Colonic mucosa (tissue), 4 donors: ENCODE measurements around the gene HBS1L. TPM values are rescaled to one million over a fixed set of nuclear protein-coding genes. Genes with fewer than 3 reads are reported as not detected.

Experiments
- DNase-seq: peaks from one replicate; pipeline ENCODE4 v3.0.0-alpha.2; 2020
- H3K27ac ChIP-seq: fragments of 200-600 bp; one replicate; pipeline ENCODE4 v1.8.0; 2021
- H3K27me3 ChIP-seq: fragments of 200-600 bp; one replicate; pipeline ENCODE4 v1.8.0; 2021
- H3K36me3 ChIP-seq: fragments of 200-600 bp; one replicate; pipeline ENCODE4 v1.8.0; 2021
- H3K4me1 ChIP-seq: fragments of 200-600 bp; one replicate; pipeline ENCODE4 v1.8.0; 2021; ENCODE audit warnings: mild to moderate bottlenecking
- H3K4me3 ChIP-seq: fragments of 200-600 bp; one replicate; pipeline ENCODE4 v1.8.0; 2021
- H3K9ac ChIP-seq, 2 donors: one replicate each; pipeline ENCODE4 v1.7.0; 2013; ENCODE audit warnings: control low read depth in 2 of 2, low read depth in 2 of 2, low read length in 2 of 2
- H3K9me3 ChIP-seq: fragments of 200-600 bp; one replicate; pipeline ENCODE4 v1.8.0; 2021
- intact Hi-C: fragments of 100-400 bp; cut with DNase I; formaldehyde crosslinking; loops from one replicate; pipeline ENCODE4 v1.14.1; 2022
- total RNA-seq, 2 donors: library from RNA; stranded (reverse); fragmentation: NEBNext Ultra II Directional in 1 of 2; extraction: Animal tissue kit (Norgen Biotek cat#: 25700) in 1 of 2; gene quantifications; one replicate each; pipeline ENCODE4 v1.2.1, GENCODE V29; 2021
- TF ChIP-seq, protein P1 (sequence below): fragments of 200-600 bp; IDR thresholded peaks from one replicate; pipeline ENCODE4 v1.8.0; 2022; ENCODE audit warnings: antibody characterized with exemption, mild to moderate bottlenecking
- donor health status: healthy.
- donor health status: DM: no; HTN: no; CAD: no.
- donor health status: DM: no; HTN: no; CAD: no.

The HBS1L gene
- total RNA-seq, 2 donors from 2014 or later = 58.1 to 59.7 TPM

DNA sequence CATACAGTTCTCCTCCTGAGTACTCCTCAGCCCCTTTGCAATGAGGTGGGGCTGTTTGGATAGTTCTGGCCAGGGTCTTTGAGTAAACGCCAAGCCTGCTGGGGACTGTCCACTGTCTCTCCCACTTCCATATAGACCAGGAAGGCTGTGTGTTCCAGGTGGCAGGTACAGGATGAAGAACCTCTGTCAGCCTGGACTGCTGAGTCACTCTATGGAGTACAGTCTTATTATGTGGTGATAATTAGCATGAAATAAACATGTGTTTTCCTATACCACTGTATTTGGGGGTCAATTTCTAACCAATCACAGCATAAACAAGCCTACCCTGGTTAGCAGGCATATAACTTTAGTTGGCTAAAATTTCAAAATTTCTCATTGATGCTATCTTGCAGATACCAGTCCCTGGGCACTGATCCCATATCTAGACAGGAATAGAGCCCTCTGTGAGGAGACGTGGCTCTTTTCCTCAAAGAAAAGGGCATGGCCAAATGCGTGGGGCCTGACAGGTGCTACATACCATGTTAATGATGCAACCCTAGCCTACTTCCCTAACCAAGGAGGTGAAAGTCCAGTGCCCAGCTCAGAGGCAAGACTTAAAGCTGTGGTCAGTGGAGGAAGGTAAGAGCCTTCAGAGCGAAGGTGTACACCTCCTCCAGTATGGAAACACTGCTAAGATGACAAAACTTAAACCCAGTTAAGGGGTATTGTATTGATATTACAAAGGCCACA lies 100.2 kb downstream of the HBS1L start:
- no peak overlapping the region for H3K9ac ChIP-seq
- no peak for DNase-seq
- H3K4me1 ChIP-seq = peaks cover 7% of the 10 kb centered on the region
- H3K9me3 ChIP-seq = no peaks in the 10 kb centered on the region
- no peaks in the 10 kb centered on the region for H3K27me3 ChIP-seq
- no peaks in the 10 kb centered on the region for H3K36me3 ChIP-seq
- intact Hi-C loops = no loop called here
- no peak overlapping the region for H3K27ac ChIP-seq
- TF ChIP-seq, protein P1, sequence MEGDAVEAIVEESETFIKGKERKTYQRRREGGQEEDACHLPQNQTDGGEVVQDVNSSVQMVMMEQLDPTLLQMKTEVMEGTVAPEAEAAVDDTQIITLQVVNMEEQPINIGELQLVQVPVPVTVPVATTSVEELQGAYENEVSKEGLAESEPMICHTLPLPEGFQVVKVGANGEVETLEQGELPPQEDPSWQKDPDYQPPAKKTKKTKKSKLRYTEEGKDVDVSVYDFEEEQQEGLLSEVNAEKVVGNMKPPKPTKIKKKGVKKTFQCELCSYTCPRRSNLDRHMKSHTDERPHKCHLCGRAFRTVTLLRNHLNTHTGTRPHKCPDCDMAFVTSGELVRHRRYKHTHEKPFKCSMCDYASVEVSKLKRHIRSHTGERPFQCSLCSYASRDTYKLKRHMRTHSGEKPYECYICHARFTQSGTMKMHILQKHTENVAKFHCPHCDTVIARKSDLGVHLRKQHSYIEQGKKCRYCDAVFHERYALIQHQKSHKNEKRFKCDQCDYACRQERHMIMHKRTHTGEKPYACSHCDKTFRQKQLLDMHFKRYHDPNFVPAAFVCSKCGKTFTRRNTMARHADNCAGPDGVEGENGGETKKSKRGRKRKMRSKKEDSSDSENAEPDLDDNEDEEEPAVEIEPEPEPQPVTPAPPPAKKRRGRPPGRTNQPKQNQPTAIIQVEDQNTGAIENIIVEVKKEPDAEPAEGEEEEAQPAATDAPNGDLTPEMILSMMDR = no peak
- no peak overlapping the region for H3K4me3 ChIP-seq

DNA sequence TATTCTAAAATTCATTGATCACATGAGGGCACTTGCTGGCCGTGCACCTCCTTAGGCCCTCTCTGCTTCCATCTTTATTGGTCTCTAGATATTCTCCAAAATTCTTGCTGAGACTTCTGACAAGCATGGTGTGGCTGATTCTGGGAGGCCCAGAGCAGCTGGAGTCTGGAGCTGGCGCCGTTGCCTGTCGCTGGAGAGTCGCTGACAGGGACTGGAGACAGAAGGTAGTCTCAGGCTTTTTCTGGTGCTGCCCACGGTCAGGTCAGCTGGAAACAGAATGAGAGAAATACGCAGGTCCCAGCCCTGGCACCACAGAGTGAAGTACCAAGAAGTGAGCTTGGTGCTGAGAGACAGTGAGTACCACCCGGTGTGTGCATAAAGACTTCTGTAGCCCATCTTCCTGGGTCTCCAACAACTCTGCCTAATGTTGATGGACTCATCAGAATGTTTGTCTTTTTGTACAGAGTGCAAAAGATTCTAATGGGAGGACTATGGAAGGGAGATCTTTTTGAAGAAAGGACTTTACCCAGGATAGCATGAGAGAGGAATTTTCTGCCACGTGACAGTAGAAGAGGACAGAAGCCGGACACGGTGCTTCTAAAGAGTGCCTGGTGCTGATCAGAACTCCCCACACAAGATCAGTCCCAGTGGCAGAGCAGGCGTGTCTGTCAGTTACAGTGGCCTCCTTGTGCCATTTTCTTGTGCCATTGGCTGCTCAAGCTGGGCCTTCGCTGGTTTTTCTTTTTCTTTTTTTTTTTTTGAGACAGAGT lies 102.9 kb downstream of the HBS1L start:
- no peak overlapping the region for H3K9ac ChIP-seq
- peaks cover 7% of the 10 kb centered on the region for H3K4me1 ChIP-seq
- H3K27me3 ChIP-seq = no peaks in the 10 kb centered on the region
- intact Hi-C loops = no loop called here
- H3K9me3 ChIP-seq = no peaks in the 10 kb centered on the region
- H3K27ac ChIP-seq = no peak overlapping the region
- H3K4me3 ChIP-seq = no peak overlapping the region
- TF ChIP-seq, protein P1 = no peak
- H3K36me3 ChIP-seq = no peaks in the 10 kb centered on the region
- DNase-seq = no peak

DNA sequence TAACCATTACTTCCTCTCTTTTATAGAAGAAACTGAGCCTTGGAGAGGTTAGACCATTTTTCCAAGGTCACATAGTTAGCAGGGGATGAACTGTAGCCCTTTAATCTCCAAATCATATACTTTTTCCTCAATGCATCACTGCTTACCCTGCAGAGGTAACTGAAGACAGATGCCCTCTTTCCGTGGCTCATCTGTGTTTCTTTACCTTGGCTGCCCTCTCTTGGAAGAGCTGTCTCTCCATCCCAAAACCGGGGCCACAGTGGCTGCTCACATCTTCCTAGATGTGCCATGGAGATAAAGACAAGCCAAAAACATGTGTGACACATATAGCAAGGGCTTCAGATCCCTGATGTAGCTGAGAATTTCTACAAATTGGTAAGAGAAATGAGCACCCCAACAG lies 104.1 kb downstream of the HBS1L start:
- H3K27ac ChIP-seq = no peak overlapping the region
- TF ChIP-seq, protein P1 = no peak
- intact Hi-C loops = no loop called here

DNA sequence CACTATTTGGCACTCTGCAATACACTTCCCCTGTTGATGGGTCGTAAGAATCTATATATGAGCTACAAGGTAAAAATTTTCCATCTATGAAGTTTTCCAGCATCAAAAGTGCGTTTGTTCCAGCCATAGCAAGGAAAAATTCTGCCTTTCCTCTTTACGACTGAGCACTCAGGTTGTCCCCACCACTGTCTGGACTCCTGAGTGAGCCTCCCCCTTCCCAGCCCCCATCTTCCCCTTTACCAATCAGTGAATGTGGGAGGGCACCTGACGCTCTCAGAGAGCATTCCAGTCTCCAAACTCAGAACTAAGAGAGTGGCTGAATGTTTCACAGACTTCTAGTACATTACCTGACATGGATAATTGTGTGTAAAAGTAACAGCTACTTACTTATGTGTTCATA lies 104.7 kb downstream of the HBS1L start, which contains the start of gene ALDH8A1:
TSS of gene ALDH8A1 (minus strand) at position 175 of the 400 bp plus-strand sequence. CDS start at position 127, 48 bp downstream.
- H3K9me3 ChIP-seq = no peaks in the 10 kb centered on the region
- TF ChIP-seq, protein P1 = no peak
- H3K4me1 ChIP-seq = peaks cover 3% of the 10 kb centered on the region
- H3K36me3 ChIP-seq = no peaks in the 10 kb centered on the region
- H3K4me3 ChIP-seq = no peak within 1 kb of the TSS
- H3K9ac ChIP-seq = no peak within 1 kb of the TSS
- no peak within 1 kb of the TSS for H3K27ac ChIP-seq
- no peak for DNase-seq
- H3K27me3 ChIP-seq = no peaks in the 10 kb centered on the region
- intact Hi-C loops = no loop called here

More for the DNA sequence above, 104.1 kb downstream of the HBS1L start:
- no peak overlapping the region for H3K9ac ChIP-seq
- no peaks in the 10 kb centered on the region for H3K27me3 ChIP-seq
- peaks cover 7% of the 10 kb centered on the region for H3K4me1 ChIP-seq
- no peaks in the 10 kb centered on the region for H3K9me3 ChIP-seq
- DNase-seq = no peak
- no peaks in the 10 kb centered on the region for H3K36me3 ChIP-seq
- no peak overlapping the region for H3K4me3 ChIP-seq

DNA sequence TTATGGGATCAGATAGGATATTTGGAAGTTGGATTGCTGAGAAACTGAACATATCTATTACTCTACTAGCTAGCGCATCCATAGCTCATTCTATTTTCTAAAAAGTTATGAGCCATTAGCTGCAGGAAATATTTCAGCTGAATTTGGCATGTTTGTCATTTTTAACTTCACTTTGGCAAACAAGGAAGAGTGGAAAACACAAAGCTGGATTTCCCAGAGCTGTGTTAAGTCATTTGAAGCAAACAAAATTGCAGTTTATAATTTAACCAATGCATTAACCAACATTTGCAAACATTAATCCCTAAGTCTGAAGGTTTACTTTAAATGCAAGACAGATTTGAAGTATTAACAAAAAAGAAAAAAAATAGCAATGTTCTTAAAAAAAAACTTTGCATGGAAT lies 105.9 kb downstream of the HBS1L start:
- H3K9ac ChIP-seq = no peak overlapping the region
- no peaks in the 10 kb centered on the region for H3K9me3 ChIP-seq
- no peaks in the 10 kb centered on the region for H3K27me3 ChIP-seq
- no peaks in the 10 kb centered on the region for H3K4me1 ChIP-seq
- TF ChIP-seq, protein P1 = no peak
- DNase-seq = no peak
- no peak overlapping the region for H3K4me3 ChIP-seq
- no peaks in the 10 kb centered on the region for H3K36me3 ChIP-seq
- intact Hi-C loops = no loop called here
- H3K27ac ChIP-seq = no peak overlapping the region
